Activated CD8-positive, alpha-beta memory T cell treated with anti-CD3 and anti-CD28 coated beads, Interleukin-2, amount 50 U/mL, for 1 hour (primary cell): Measurements from ENCODE around the gene CDK8.
"Not testable (repeated sequence)": the region's sequence is repeated elsewhere in the genome, so short reads cannot be mapped to it uniquely, and the experiment has no call there.

Source experiments
- DNase-seq: peaks from one replicate; pipeline ENCODE4 v3.0.0-alpha.2; 2020; ENCODE audit errors: extremely low read depth

The CDK8 gene

GRCh38 chr13:26253262-26253786, 605 bp upstream of the CDK8 start:
- DNase-seq = no peak

GRCh38 chr13:26254583-26255111, 718 bp downstream of the CDK8 start:
- DNase-seq = no peak

GRCh38 chr13:26255115-26255514, 1.2 kb downstream of the CDK8 start:
- DNase-seq = no peak

GRCh38 chr13:26255691-26256277, 1.9 kb downstream of the CDK8 start:
- DNase-seq = no peak

GRCh38 chr13:26257049-26257448, 3.1 kb downstream of the CDK8 start:
- DNase-seq = no peak

GRCh38 chr13:26259634-26260033, 5.7 kb downstream of the CDK8 start:
- DNase-seq = no peak

GRCh38 chr13:26262156-26262555, 8.2 kb downstream of the CDK8 start:
- DNase-seq = no peak

GRCh38 chr13:26266311-26266710, 12.4 kb downstream of the CDK8 start:
- DNase-seq = no peak

- DNase-seq = no peak
Observed at GRCh38 chr13:26270707-26271106, 16.8 kb downstream of the CDK8 start.

- DNase-seq = no peak
Observed at GRCh38 chr13:26272621-26273020, 18.7 kb downstream of the CDK8 start.

- DNase-seq = no peak
Observed at GRCh38 chr13:26280295-26280694, 26.4 kb downstream of the CDK8 start.

GRCh38 chr13:26280822-26281221, 26.9 kb downstream of the CDK8 start:
- DNase-seq = no peak

- not testable (repeated sequence) for DNase-seq
Observed at GRCh38 chr13:26285911-26286310, 32.0 kb downstream of the CDK8 start.

GRCh38 chr13:26288838-26289237, 34.9 kb downstream of the CDK8 start:
- DNase-seq = not testable (repeated sequence)

- DNase-seq = no peak
Observed at GRCh38 chr13:26295812-26296211, 41.9 kb downstream of the CDK8 start.

GRCh38 chr13:26299168-26299750, 45.3 kb downstream of the CDK8 start:
- DNase-seq = no peak

- no peak for DNase-seq
Observed at GRCh38 chr13:26300140-26300539, 46.2 kb downstream of the CDK8 start.

GRCh38 chr13:26305676-26306075, 51.7 kb downstream of the CDK8 start:
- DNase-seq = no peak

GRCh38 chr13:26307701-26308100, 53.8 kb downstream of the CDK8 start:
- no peak for DNase-seq

GRCh38 chr13:26308250-26308649, 54.3 kb downstream of the CDK8 start:
- no peak for DNase-seq

GRCh38 chr13:26308836-26309235, 54.9 kb downstream of the CDK8 start:
- no peak for DNase-seq

GRCh38 chr13:26310003-26310402, 56.1 kb downstream of the CDK8 start:
- DNase-seq = no peak

GRCh38 chr13:26310470-26310869, 56.5 kb downstream of the CDK8 start:
- no peak for DNase-seq
